Bronchial epithelial cell (primary cell): ENCODE measurements around the gene ZNF689. TPM values are rescaled to one million over a fixed set of nuclear protein-coding genes. Genes with fewer than 3 reads are reported as not detected.

Experiments
- DNase-seq: peaks from one replicate; pipeline ENCODE4 v3.0.0-alpha.2; 2010; ENCODE audit warnings: low read depth
- FAIRE-seq: peaks from 2 replicates; lab custom pipeline; 2011; peaks lifted over from hg19 to GRCh38; lab: Jason Lieb, UNC
- H3K27me3 ChIP-seq: 2 replicates; pipeline ENCODE4 v1.5.1; 2011; ENCODE audit warnings: low read length; ENCODE audit not compliant: control insufficient read depth, insufficient read depth
- H3K36me3 ChIP-seq: 2 replicates; pipeline ENCODE4 v1.5.1; 2011; ENCODE audit warnings: low read length; ENCODE audit not compliant: control insufficient read depth, insufficient read depth
- H3K4me3 ChIP-seq: 2 replicates; pipeline ENCODE4 v1.5.1; 2011; ENCODE audit warnings: mild to moderate bottlenecking, low read depth, low read length, control low read depth
- CTCF ChIP-seq: IDR thresholded peaks from 2 replicates; pipeline ENCODE4 v1.5.1; 2011; ENCODE audit warnings: mild to moderate bottlenecking, moderate library complexity, low read length, control low read depth, inconsistent platforms; ENCODE audit not compliant: insufficient read depth, severe bottlenecking
- total RNA-seq: library from RNA; depleted of rRNA; stranded (reverse); fragments of >200 nt; gene quantifications from 2 replicates; pipeline ENCODE4 v1.2.1, GENCODE V29; 2014

The ZNF689 gene
- total RNA-seq, 1 donor from 2014 or later, result 2.6 TPM

- Histone ChIP-seq H3K36me3 (no peaks in the 10 kb centered on the region), H3K4me3 (peak overlapping the region; percentile 36), H3K27me3 (no peaks in the 10 kb centered on the region)
- DNase-seq (no peak), FAIRE-seq (no peak)
- TF ChIP-seq CTCF, result no peak
Measured at GRCh38 chr16:30561089-30561816, 48.9 kb downstream of the ZNF689 start.

- no peak overlapping the region for H3K4me3 ChIP-seq
- no peak for TF ChIP-seq CTCF
- H3K36me3 ChIP-seq, result peaks cover 5% of the 10 kb centered on the region
- FAIRE-seq, result no peak
- no peaks in the 10 kb centered on the region for H3K27me3 ChIP-seq
- DNase-seq, result no peak
Measured at GRCh38 chr16:30559690-30560089, 50.5 kb downstream of the ZNF689 start.

- Histone ChIP-seq H3K36me3 (peaks cover 5% of the 10 kb centered on the region), H3K4me3 (peak overlapping the region; percentile 20), H3K27me3 (no peaks in the 10 kb centered on the region)
- DNase-seq (no peak), FAIRE-seq (no peak)
- no peak for TF ChIP-seq CTCF
Measured at GRCh38 chr16:30558789-30559377, 51.3 kb downstream of the ZNF689 start.

GRCh38 chr16:30557957-30558788 lies 52.0 kb downstream of the ZNF689 start, which contains the start of gene ZNF764:
Gene ZNF764 (minus strand): TSS chr16:30558374. CDS start chr16:30558182, 192 bp downstream.
- Histone ChIP-seq H3K36me3 (peaks cover 5% of the 10 kb centered on the region), H3K4me3 (peak within 1 kb of the TSS; percentile 82), H3K27me3 (no peaks in the 10 kb centered on the region)
- FAIRE-seq (no peak), DNase-seq (peak; percentile 93)
- no peak for TF ChIP-seq CTCF

- H3K27me3 ChIP-seq, result no peaks in the 10 kb centered on the region
- no peak for DNase-seq
- peaks cover 5% of the 10 kb centered on the region for H3K36me3 ChIP-seq
- no peak for TF ChIP-seq CTCF
- H3K4me3 ChIP-seq, result peak overlapping the region; percentile 82
- FAIRE-seq, result no peak
Measured at GRCh38 chr16:30557707-30557956, 52.6 kb downstream of the ZNF689 start.
